KG1 (cell line): Measurements from ENCODE around the gene EPSTI1.

ENCODE experiments used
- DNase-seq: peaks from one replicate; lab custom pipeline; 2025; lab: John Stamatoyannopoulos, UW

Gene EPSTI1

DNA sequence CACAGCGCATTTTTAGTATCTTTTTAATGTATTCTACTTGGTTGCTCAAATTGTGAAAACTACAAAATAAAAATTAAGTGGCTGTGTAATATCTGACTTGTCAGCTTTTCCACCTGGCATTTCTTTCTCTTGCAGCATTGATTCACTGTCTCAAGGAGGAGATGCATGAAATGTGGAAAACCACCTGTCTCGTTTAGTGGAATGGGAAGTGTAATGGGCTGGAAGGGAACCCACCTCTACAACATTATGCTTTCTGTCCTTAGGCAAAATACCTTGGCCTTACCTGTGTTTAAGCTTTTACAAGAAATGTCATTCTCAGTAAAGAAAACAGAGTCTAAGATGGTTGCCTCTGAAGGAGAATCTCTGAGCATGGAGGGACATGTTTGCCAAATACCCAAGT lies 142.8 kb downstream of the EPSTI1 start:
- no peak for DNase-seq

DNA sequence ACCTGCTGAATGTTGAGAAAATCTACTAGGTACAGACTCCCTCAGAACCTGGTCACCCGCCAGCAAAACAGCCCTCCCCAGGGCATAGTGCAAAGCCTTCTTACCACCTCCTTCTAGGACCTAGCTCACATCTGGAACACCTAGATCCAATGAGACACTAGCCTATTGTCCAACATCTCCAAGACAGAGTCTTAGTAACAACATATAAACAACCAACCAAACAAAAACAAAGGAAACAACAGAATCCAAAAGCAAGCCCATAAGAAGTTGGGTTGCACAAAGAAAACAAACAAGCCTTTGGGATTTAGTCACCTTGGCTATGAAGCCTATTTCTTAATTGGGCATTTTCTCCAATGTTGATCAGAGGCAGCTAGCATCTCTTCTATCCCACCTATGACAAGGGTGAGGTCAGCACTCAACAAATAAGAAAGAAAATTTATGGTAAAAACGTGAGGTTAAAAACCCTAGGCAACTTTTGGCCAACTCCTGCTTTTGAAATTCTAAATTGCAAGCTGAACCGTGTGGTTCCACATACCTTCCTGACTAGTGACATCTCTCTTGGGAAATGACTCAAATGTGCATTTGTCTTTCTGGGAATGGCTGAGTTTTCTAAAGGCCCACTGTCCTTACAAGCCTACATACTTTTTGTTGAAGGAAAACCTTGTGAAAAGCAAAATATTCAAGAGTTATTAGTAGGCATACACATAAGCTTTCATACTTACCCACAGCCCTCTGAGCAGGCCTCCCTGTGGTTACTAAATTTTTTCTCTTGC lies 144.0 kb downstream of the EPSTI1 start:
- no peak for DNase-seq

DNA sequence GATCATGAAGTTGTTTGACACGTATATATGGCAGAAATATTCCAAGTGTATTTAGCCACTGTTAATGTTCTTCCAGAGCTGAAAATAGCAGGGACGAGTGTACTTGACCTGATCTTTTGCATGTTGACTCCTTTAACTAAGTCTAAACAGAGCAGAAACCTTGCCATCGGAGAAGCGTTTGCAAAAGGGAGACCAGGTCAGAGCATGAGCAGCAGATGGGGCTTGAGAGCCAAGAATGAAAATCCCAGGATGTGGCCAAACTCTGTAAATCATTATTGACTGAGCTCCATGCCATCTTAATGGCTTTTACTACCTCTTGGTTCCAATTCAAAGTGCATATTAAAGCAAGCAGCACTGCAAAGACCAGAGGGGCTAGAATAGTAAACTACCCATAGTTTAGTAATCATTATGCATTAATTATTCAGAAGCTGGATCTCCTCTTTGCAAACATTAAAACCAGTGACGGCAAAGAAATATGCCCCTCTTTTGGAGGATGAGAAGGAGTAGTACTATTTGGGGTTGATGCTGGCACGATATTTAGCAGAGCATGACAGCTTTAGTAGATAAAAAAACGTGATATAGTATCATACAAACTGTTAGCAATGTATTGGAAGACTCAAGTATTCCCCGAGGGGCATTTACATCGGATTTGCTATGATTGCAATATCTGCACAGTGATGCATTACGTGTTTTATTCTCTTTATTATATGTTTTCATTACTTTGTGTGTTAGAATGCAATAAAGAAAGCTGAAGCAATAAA lies 154.9 kb downstream of the EPSTI1 start:
- no peak for DNase-seq
